ENCODE measurements around the gene GLB1L3.

The GLB1L3 gene

DNA sequence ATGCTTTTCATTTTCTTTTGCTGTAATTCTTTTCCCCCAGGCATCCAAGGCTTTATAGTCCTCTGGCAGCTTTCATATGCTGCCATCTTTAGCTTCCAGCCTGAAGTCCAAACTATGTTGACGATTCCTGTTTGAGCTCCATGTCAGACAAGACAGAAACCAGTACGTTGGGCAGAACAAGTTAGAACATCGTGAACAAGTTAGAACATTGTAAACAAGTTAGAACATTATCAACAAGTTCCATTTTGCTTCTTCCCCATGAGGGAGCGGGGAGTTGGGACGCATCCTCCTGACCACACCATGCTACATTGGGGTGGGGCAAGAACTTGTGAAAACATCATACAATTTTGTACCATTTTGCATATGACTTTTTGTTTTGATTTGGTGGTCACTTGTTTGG, 79.5 kb downstream of the GLB1L3 start:
- Histone ChIP-seq H3K27me3 (ENCODE audit: control insufficient read depth in 1 of 2, insufficient read depth in 2 of 2, low read length in 2 of 2) (no peaks in the 10 kb centered on the region), H3K4me1 (ENCODE audit: control insufficient read depth, insufficient read depth, low read length) (no peaks in the 10 kb centered on the region), H3K9me3 (ENCODE audit: control insufficient read depth in 2 of 2, low read length in 2 of 2) (no peaks in the 10 kb centered on the region), H3K27ac (ENCODE audit: low read length) (peak overlapping the region; percentile 41), H3K36me3 (ENCODE audit: control insufficient read depth in 2 of 2, insufficient read depth in 2 of 2, low read length in 2 of 2) (no peaks in the 10 kb centered on the region), H3K4me3 (ENCODE audit: low read length in 2 of 2) (no peak overlapping the region), H3K9ac (ENCODE audit: low read length in 2 of 2) (no peak overlapping the region)

DNA sequence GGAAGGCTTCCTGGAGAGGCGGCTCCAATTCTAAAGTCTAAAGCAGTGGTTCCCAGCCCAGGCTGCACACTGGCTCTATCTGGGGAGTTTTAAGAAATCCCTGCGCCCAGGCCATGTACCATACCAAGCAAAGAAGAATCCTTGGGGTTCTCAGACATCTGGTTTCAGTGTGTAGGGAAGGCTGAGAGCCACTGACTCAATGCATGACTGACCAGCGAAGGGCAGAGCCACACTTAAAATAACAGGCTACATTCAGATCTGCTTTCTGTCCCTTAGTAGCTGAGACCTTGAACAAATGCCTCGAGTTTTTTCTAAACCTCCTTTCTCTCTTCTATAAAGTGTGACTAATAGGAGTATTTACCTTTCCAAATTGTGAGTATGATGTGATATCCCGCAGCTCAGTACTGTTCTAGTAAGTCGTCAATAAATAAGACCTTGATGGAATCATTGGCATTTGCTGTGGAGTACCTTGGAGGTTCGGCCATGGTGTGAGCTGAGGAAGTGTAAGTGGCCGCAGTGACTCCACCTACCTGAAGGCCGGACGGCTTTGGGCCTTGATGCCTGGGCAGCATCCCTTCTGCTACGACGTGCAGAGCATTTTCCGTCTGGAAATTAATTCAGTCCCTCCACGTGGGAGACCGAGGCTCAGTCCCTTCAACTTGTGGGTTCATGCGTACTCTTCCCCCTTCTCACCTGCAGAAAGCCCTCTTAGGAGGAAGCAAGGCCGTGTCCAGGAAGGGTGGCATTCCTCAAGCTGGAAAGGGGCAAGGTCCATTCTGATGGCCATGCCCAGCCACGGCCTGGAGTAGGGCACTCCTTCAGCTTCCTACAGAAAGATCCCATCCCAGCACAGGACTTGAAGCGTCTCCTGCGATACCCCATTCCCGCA, 80.7 kb downstream of the GLB1L3 start:
- H3K4me1 ChIP-seq (ENCODE audit: control insufficient read depth, insufficient read depth, low read length), result no peaks in the 10 kb centered on the region
- no peak overlapping the region for H3K4me3 ChIP-seq (ENCODE audit: low read length in 2 of 2)
- no peaks in the 10 kb centered on the region for H3K9me3 ChIP-seq (ENCODE audit: control insufficient read depth in 2 of 2, low read length in 2 of 2)
- no peak overlapping the region for H3K27ac ChIP-seq (ENCODE audit: low read length)
- H3K9ac ChIP-seq (ENCODE audit: low read length in 2 of 2), result no peak overlapping the region
- H3K36me3 ChIP-seq (ENCODE audit: control insufficient read depth in 2 of 2, insufficient read depth in 2 of 2, low read length in 2 of 2), result no peaks in the 10 kb centered on the region
- no peaks in the 10 kb centered on the region for H3K27me3 ChIP-seq (ENCODE audit: control insufficient read depth in 1 of 2, insufficient read depth in 2 of 2, low read length in 2 of 2)

DNA sequence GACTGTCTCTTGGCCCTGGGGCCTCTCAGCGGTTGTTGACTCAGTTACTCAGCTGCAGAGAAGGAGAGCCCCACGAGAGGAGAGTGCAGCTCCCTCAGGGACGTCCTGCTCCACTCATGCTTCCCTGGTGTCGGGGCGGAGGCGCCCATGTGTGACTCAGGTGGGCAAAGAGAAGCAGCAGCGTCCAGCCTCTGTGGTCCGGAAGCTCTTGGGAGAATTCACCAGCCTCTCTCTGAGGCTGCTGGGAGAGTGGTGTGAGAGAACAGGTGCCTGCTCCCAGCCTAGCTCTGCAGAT, 81.3 kb downstream of the GLB1L3 start:
- H3K9me3 ChIP-seq (ENCODE audit: control insufficient read depth in 2 of 2, low read length in 2 of 2), result no peaks in the 10 kb centered on the region
- no peak overlapping the region for H3K27ac ChIP-seq (ENCODE audit: low read length)
- H3K4me3 ChIP-seq (ENCODE audit: low read length in 2 of 2), result no peak overlapping the region
- H3K4me1 ChIP-seq (ENCODE audit: control insufficient read depth, insufficient read depth, low read length), result no peaks in the 10 kb centered on the region
- H3K27me3 ChIP-seq (ENCODE audit: control insufficient read depth in 1 of 2, insufficient read depth in 2 of 2, low read length in 2 of 2), result no peaks in the 10 kb centered on the region
- H3K36me3 ChIP-seq (ENCODE audit: control insufficient read depth in 2 of 2, insufficient read depth in 2 of 2, low read length in 2 of 2), result no peaks in the 10 kb centered on the region
- H3K9ac ChIP-seq (ENCODE audit: low read length in 2 of 2), result no peak overlapping the region

DNA sequence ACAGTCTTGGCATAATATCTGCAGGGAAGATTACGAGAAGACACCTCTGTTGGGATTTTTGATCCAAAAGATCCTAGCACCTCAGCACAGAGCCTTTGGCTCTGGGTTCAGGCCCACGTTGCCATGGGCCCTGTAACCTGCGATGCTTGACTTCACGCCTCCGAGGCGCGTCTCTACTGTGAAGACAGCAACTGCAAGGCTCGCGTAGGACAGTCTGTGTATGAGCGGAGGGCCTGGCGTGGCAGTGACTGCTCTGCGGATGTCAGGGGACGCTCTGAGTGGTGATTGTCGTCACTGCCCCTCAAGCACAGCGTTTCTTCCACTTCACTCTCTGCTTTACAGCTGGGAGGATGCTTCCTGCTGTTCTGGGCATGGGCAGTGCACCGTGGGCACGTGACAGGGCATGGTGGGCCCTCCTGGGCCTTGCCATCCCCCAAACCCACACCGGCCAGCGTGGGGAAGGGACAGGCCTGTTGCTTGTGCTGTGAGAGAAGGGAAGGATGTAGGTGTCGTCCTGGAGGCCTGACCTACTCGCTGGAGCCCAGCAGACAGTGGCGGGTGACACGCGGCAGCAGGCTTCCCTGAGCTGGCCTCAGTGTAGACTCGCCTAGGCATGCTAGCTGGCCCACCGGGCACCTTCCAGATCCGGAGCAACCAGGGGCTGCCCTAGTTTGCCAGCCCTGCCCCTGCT, 82.1 kb downstream of the GLB1L3 start:
- no peak overlapping the region for H3K9ac ChIP-seq (ENCODE audit: low read length in 2 of 2)
- H3K4me1 ChIP-seq (ENCODE audit: control insufficient read depth, insufficient read depth, low read length), result no peaks in the 10 kb centered on the region
- no peaks in the 10 kb centered on the region for H3K27me3 ChIP-seq (ENCODE audit: control insufficient read depth in 1 of 2, insufficient read depth in 2 of 2, low read length in 2 of 2)
- H3K9me3 ChIP-seq (ENCODE audit: control insufficient read depth in 2 of 2, low read length in 2 of 2), result no peaks in the 10 kb centered on the region
- no peak overlapping the region for H3K4me3 ChIP-seq (ENCODE audit: low read length in 2 of 2)
- no peak overlapping the region for H3K27ac ChIP-seq (ENCODE audit: low read length)
- no peaks in the 10 kb centered on the region for H3K36me3 ChIP-seq (ENCODE audit: control insufficient read depth in 2 of 2, insufficient read depth in 2 of 2, low read length in 2 of 2)

DNA sequence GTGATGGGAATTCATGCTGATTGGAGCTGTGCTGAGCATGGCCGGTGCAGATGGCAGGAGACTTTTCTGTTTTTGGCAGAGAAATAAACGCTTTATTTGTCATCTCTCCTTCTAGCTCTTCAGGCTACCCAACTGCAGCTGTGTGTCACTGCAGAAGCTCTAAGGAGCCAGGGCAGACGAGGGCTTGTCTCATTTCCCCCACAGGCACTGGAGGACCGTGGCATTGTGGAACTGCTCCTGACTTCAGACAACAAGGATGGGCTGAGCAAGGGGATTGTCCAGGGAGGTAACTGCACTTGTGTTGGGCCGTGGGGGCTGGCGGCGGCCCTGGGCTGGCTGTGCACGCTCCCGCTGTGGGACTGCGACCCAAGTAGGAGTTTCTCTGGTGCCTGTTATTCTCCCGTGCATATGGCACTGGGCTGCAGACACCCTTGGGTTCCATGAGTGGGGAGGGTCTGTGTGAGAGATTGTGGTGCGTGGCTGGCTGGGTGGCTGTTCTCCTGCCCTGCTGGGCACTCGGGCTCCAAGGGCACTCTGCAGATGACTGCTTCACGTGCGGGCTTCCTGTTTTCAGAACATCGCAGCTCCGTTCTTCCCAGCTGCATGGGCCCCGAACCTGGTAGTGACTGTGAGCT, 82.8 kb downstream of the GLB1L3 start:
- no peaks in the 10 kb centered on the region for H3K36me3 ChIP-seq (ENCODE audit: control insufficient read depth in 2 of 2, insufficient read depth in 2 of 2, low read length in 2 of 2)
- H3K27me3 ChIP-seq (ENCODE audit: control insufficient read depth in 1 of 2, insufficient read depth in 2 of 2, low read length in 2 of 2), result no peaks in the 10 kb centered on the region
- H3K27ac ChIP-seq (ENCODE audit: low read length), result no peak overlapping the region
- H3K9me3 ChIP-seq (ENCODE audit: control insufficient read depth in 2 of 2, low read length in 2 of 2), result no peaks in the 10 kb centered on the region
- H3K4me1 ChIP-seq (ENCODE audit: control insufficient read depth, insufficient read depth, low read length), result no peaks in the 10 kb centered on the region
- H3K9ac ChIP-seq (ENCODE audit: low read length in 2 of 2), result no peak overlapping the region
- no peak overlapping the region for H3K4me3 ChIP-seq (ENCODE audit: low read length in 2 of 2)

DNA sequence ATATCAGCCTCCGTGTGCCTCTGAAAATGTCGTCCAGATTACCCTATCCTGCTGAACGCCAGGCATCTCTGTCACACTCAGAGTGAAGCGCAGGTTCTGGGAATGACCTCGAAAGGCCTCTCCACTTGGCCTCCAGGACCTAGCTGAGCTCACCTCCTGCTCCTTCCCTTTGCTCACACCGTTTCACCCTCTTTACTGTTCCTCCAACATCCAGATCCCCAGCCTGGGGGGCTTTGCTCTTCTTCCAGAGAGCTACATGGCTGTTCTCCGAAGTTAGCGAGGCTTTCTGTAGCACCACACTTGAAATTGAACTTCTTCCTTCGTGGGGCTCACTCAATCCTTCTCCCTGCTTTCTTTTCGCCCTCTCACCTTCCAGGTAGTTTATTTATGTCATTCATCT, 83.5 kb downstream of the GLB1L3 start:
- Histone ChIP-seq H3K9me3 (ENCODE audit: control insufficient read depth in 2 of 2, low read length in 2 of 2) (no peaks in the 10 kb centered on the region), H3K4me3 (ENCODE audit: low read length in 2 of 2) (no peak overlapping the region), H3K4me1 (ENCODE audit: control insufficient read depth, insufficient read depth, low read length) (no peaks in the 10 kb centered on the region), H3K27ac (ENCODE audit: low read length) (no peak overlapping the region), H3K36me3 (ENCODE audit: control insufficient read depth in 2 of 2, insufficient read depth in 2 of 2, low read length in 2 of 2) (no peaks in the 10 kb centered on the region), H3K9ac (ENCODE audit: low read length in 2 of 2) (no peak overlapping the region), H3K27me3 (ENCODE audit: control insufficient read depth in 1 of 2, insufficient read depth in 2 of 2, low read length in 2 of 2) (no peaks in the 10 kb centered on the region)

DNA sequence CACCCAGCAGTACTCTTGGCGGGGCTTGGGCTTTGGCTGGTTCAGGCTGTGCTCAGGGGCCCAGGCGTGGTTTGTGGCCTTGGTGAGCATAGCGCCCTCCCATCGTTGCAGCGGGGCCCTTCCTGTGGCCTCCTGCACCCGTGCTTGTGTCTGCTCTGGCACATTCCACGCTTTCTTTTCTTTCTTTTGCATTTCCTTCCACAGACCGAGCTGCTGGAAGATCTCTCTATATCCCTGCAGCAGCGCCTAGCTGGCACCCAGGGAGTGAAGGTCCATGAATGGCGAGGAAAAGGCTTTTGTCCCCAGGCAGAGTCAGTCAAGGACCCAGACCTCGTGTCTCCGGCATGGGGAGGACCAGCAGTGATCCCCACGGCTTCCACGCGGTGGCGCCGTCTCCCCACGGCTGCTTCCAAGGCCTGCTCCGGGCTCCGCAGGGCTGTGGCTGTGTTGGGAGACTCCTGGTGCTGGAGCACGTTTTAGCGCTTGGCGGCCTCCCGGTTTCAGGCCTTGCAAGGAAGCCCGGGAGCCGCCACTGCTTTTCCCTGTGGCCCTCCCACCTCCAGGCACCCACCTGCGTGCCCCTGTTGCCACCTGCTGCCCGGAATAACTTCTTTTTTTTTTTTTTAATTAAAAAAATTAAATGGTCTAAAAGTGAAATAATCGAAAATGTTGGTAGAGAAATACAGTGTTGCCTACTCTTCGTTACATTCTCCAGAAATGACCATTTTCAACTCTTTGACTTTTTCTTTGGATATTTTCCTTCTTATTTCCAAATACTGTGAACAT, 84.1 kb downstream of the GLB1L3 start:
- no peaks in the 10 kb centered on the region for H3K4me1 ChIP-seq (ENCODE audit: control insufficient read depth, insufficient read depth, low read length)
- no peaks in the 10 kb centered on the region for H3K9me3 ChIP-seq (ENCODE audit: control insufficient read depth in 2 of 2, low read length in 2 of 2)
- no peak overlapping the region for H3K9ac ChIP-seq (ENCODE audit: low read length in 2 of 2)
- H3K27ac ChIP-seq (ENCODE audit: low read length), result no peak overlapping the region
- no peaks in the 10 kb centered on the region for H3K36me3 ChIP-seq (ENCODE audit: control insufficient read depth in 2 of 2, insufficient read depth in 2 of 2, low read length in 2 of 2)
- no peak overlapping the region for H3K4me3 ChIP-seq (ENCODE audit: low read length in 2 of 2)
- H3K27me3 ChIP-seq (ENCODE audit: control insufficient read depth in 1 of 2, insufficient read depth in 2 of 2, low read length in 2 of 2), result peaks cover 0 to 2% of the 10 kb centered on the region in 2 donors

DNA sequence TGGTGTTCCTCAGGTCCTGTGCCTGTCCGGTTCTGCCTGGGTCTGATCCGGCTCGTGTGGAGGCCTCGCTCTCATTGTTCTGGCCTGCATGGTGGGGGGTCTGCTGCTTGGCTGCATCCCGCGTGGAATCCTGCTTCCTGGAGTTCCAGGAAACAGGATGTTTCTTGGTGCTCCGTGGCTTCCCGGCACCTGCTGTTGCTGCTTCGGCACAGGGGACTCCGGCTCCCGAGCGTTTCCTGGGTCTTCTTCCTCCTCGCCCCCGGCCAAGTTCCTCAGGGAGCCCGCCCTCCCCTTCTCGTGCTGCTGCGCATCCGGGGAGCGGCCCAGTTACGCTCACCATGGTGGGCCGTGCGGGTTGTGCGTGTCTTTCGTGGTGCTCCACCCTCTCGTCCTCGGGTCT, 85.5 kb downstream of the GLB1L3 start:
- Histone ChIP-seq H3K27ac (ENCODE audit: low read length) (no peak overlapping the region), H3K27me3 (ENCODE audit: control insufficient read depth in 1 of 2, insufficient read depth in 2 of 2, low read length in 2 of 2) (peaks cover 0 to 2% of the 10 kb centered on the region in 2 donors)

DNA sequence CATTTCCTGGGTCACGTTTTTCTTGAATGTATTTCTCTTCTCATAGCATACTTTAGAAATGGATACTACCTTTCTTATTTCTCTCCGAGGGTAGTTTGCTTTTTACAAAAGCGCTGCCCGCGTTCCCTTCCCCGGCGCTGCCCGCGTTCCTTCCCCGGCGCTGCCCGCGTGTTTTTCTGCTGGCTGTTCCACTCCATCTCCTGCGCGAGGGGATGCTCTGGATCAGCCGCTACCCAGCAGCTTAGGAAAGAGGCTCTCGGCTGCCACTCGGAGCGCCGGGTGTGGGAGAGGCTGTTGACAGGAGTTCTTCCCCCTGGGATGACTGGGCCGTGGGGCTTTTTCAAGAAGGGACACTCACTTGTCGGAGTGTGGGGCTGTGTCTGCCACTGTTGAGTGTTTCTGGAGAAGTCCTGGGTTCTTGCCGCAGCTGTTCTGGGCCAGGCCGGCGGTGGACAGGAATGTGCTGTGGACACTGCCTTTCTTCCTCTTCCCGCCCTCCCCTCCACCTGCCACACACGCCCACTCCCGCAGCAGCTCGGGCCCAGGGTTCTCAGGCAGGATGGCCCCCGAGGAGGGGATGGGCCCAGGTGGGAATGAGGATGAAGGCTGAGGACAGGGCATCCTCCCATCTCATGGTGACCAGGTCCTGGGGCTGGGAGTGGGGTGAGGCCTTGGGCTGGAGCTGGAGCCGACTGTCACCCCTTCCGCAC, 86.2 kb downstream of the GLB1L3 start:
- H3K4me1 ChIP-seq (ENCODE audit: control insufficient read depth, insufficient read depth, low read length), result no peaks in the 10 kb centered on the region
- no peak overlapping the region for H3K9ac ChIP-seq (ENCODE audit: low read length in 2 of 2)
- no peak overlapping the region for H3K4me3 ChIP-seq (ENCODE audit: low read length in 2 of 2)
- no peaks in the 10 kb centered on the region for H3K9me3 ChIP-seq (ENCODE audit: control insufficient read depth in 2 of 2, low read length in 2 of 2)
- no peak overlapping the region for H3K27ac ChIP-seq (ENCODE audit: low read length)
- H3K27me3 ChIP-seq (ENCODE audit: control insufficient read depth in 1 of 2, insufficient read depth in 2 of 2, low read length in 2 of 2), result peaks cover 0 to 2% of the 10 kb centered on the region in 2 donors
- H3K36me3 ChIP-seq (ENCODE audit: control insufficient read depth in 2 of 2, insufficient read depth in 2 of 2, low read length in 2 of 2), result no peaks in the 10 kb centered on the region

More for the DNA sequence above, 85.5 kb downstream of the GLB1L3 start:
- Histone ChIP-seq H3K36me3 (ENCODE audit: control insufficient read depth in 2 of 2, insufficient read depth in 2 of 2, low read length in 2 of 2) (no peaks in the 10 kb centered on the region), H3K4me3 (ENCODE audit: low read length in 2 of 2) (no peak overlapping the region), H3K9me3 (ENCODE audit: control insufficient read depth in 2 of 2, low read length in 2 of 2) (no peaks in the 10 kb centered on the region), H3K4me1 (ENCODE audit: control insufficient read depth, insufficient read depth, low read length) (no peaks in the 10 kb centered on the region), H3K9ac (ENCODE audit: low read length in 2 of 2) (no peak overlapping the region)

DNA sequence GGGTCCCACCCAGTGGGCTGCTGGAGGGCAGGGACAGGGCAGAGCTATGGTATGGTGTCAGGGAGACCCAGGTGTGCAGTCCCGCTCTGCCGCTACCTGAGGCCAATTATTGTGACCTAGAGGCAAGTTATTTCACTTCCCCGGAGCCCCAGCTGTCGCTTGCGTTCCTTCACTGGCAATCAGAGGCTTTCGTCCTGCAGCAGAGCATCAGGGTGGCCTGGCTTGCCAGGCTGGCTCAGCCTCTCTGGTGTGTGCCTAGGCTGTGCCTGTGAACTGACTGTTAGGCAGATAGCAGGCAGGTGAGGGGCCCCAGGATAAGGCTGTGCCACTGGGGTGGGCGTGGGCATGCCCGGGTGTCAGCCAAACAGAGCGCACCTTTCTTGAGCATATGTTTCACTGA, 87.0 kb downstream of the GLB1L3 start:
- peaks cover 0 to 2% of the 10 kb centered on the region in 2 donors for H3K27me3 ChIP-seq (ENCODE audit: control insufficient read depth in 1 of 2, insufficient read depth in 2 of 2, low read length in 2 of 2)
- H3K4me3 ChIP-seq (ENCODE audit: low read length in 2 of 2), result no peak overlapping the region
- no peaks in the 10 kb centered on the region for H3K36me3 ChIP-seq (ENCODE audit: control insufficient read depth in 2 of 2, insufficient read depth in 2 of 2, low read length in 2 of 2)
- no peaks in the 10 kb centered on the region for H3K4me1 ChIP-seq (ENCODE audit: control insufficient read depth, insufficient read depth, low read length)
- H3K9me3 ChIP-seq (ENCODE audit: control insufficient read depth in 2 of 2, low read length in 2 of 2), result no peaks in the 10 kb centered on the region
- no peak overlapping the region for H3K9ac ChIP-seq (ENCODE audit: low read length in 2 of 2)
- no peak overlapping the region for H3K27ac ChIP-seq (ENCODE audit: low read length)
